ENCODE results near the gene VAT1. TPM values are rescaled to one million over a fixed set of nuclear protein-coding genes. Genes with fewer than 3 reads are reported as not detected.

VAT1 gene
- polyA plus RNA-seq, 1 experiment: 245 TPM

DNA sequence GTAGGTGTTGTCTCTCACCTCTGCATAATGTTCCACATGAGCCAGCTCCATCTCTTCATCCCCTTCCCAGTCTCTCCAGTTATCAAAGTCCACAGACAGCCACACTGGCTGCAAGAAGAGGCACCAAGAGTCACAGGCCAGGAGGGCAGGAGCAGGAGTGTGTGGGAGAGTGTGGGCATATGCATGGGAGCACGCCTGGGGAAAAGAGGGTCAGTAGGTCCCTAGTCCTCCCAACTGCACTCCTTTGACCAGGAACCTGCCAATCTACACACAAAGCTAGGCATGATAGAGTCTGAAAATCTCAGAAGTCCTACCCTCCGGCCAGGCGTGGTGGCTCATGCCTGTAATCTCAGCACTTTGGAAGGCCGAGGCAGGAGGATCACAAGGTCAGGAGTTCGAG is 50.6 kb downstream of the VAT1 start:
- no peaks in the 10 kb centered on the region for H3K36me3 ChIP-seq (ENCODE audit: control insufficient read depth, insufficient read depth, low read length)
- TF ChIP-seq, protein P1, sequence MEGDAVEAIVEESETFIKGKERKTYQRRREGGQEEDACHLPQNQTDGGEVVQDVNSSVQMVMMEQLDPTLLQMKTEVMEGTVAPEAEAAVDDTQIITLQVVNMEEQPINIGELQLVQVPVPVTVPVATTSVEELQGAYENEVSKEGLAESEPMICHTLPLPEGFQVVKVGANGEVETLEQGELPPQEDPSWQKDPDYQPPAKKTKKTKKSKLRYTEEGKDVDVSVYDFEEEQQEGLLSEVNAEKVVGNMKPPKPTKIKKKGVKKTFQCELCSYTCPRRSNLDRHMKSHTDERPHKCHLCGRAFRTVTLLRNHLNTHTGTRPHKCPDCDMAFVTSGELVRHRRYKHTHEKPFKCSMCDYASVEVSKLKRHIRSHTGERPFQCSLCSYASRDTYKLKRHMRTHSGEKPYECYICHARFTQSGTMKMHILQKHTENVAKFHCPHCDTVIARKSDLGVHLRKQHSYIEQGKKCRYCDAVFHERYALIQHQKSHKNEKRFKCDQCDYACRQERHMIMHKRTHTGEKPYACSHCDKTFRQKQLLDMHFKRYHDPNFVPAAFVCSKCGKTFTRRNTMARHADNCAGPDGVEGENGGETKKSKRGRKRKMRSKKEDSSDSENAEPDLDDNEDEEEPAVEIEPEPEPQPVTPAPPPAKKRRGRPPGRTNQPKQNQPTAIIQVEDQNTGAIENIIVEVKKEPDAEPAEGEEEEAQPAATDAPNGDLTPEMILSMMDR (IDR thresholded peaks at IDR 0.05; ENCODE audit: insufficient read depth, low read depth, low read length): no peak
- no peak for DNase-seq (ENCODE audit: low read depth)
- H3K27me3 ChIP-seq (ENCODE audit: control insufficient read depth, insufficient read depth, low read length): no peaks in the 10 kb centered on the region
- POLR2A ChIA-PET: no interaction called here
- CTCF ChIA-PET: no interaction called here
- no peak overlapping the region for H3K4me3 ChIP-seq (ENCODE audit: low read depth, low read length)

DNA sequence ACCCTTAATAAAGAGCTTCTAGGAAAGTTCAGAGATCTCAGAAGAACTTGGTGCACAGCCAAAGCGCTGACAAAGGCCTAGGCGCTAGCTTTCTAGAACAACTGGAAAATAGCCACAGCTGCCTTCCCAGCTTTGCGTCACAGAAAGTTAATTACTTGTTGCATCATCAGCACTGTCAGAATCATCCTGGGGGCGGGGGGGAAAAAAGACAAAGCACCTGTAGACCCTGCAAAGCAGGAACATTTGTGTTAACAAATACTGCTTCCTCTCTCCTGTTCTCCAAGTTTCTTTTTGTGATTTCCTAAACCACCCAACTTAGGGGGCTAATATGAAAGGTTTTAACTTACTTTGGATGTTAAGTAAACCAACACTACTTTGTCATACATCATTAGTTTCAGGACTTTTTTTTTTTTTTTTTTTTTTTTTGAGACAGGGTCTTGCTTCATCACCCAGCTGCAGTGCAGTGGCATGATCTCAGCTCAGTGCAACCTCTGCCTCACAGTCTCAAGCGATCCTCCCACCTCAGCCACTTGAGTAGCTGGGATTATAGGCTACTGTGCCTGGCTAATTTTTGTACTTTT is 53.1 kb downstream of the VAT1 start:
- Histone ChIP-seq H3K27me3 (ENCODE audit: control insufficient read depth, insufficient read depth, low read length) (no peaks in the 10 kb centered on the region), H3K36me3 (ENCODE audit: control insufficient read depth, insufficient read depth, low read length) (no peaks in the 10 kb centered on the region), H3K4me3 (ENCODE audit: low read depth, low read length) (no peak overlapping the region)
- no peak for DNase-seq (ENCODE audit: low read depth)
- POLR2A ChIA-PET: interaction anchor here (0.7 kb wide), 1 partner anchor 69 kb away, joined by 7 read pairs; no protein-coding TSS in a partner anchor
- TF ChIP-seq, protein P1 (IDR thresholded peaks at IDR 0.05; ENCODE audit: insufficient read depth, low read depth, low read length): no peak
- CTCF ChIA-PET: no interaction called here

DNA sequence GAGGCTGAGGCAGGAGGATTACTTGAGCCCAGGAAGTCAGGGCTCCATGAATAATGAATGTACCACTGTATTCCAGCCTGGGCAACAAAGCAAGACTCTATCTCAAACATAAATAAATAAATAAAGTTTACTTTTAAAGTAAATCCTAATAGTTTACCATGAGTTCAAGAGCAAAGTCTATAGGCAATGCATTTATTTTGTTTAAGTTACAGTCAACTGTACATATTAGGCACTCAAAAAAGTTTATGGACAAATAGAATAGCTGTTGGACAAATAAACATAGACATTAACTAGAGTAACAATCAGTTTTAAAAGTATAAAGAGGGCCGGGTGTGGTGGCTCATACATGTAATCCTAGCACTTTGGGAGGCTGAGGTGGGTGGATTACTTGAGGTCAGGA is 54.3 kb downstream of the VAT1 start:
- ChIA-PET POLR2A (no interaction called here), CTCF (interaction anchor here (0.6 kb wide), 1 partner anchor 30 kb away, joined by 3 read pairs; the partner anchor contains the start of gene RPL27)
- no peaks in the 10 kb centered on the region for H3K27me3 ChIP-seq (ENCODE audit: control insufficient read depth, insufficient read depth, low read length)
- no peaks in the 10 kb centered on the region for H3K36me3 ChIP-seq (ENCODE audit: control insufficient read depth, insufficient read depth, low read length)
- H3K4me3 ChIP-seq (ENCODE audit: low read depth, low read length): no peak overlapping the region
- TF ChIP-seq, protein P1 (IDR thresholded peaks at IDR 0.05; ENCODE audit: insufficient read depth, low read depth, low read length): no peak
- no peak for DNase-seq (ENCODE audit: low read depth)

Other genes starting within 250 kb of the VAT1 start
- 143 and 181 TPM in 2 replicates for gene VPS25, start 248.9 kb downstream of the VAT1 start, polyA plus RNA-seq (2011; rRNA removed)
- gene WNK4, start 241.8 kb downstream of the VAT1 start, polyA plus RNA-seq (2011; rRNA removed): 2.1 and 2.9 TPM in 2 replicates
- gene COA3, start 223.7 kb downstream of the VAT1 start, polyA plus RNA-seq (2011; rRNA removed): 82.8 and 91.9 TPM in 2 replicates
- gene CNTD1, start 223.5 kb downstream of the VAT1 start, polyA plus RNA-seq (2011; rRNA removed): 0.29 and 0.45 TPM in 2 replicates
- 118 and 126 TPM in 2 replicates for gene BECN1, start 198.1 kb downstream of the VAT1 start, polyA plus RNA-seq (2011; rRNA removed)
- gene PSME3, start 189.0 kb downstream of the VAT1 start, polyA plus RNA-seq (2011; rRNA removed): 65.7 and 101 TPM in 2 replicates
- gene AOC2, start 177.8 kb downstream of the VAT1 start, polyA plus RNA-seq (2011; rRNA removed): 0.37 and 0.43 TPM in 2 replicates
- 0.10 and 0.22 TPM in 2 replicates for gene AOC3, start 171.2 kb downstream of the VAT1 start, polyA plus RNA-seq (2011; rRNA removed)
- gene G6PC1, start 121.6 kb downstream of the VAT1 start, polyA plus RNA-seq (2011; rRNA removed): not detected in 2 replicates
- gene AARSD1, start 57.9 kb downstream of the VAT1 start, polyA plus RNA-seq (2011; rRNA removed): 45.2 and 51.6 TPM in 2 replicates
- gene PTGES3L, start 42.3 kb downstream of the VAT1 start, polyA plus RNA-seq (2011; rRNA removed): 3.3 and 3.4 TPM in 2 replicates
- gene RUNDC1, start 41.8 kb downstream of the VAT1 start, polyA plus RNA-seq (2011; rRNA removed): 9.8 and 12.9 TPM in 2 replicates
- gene RPL27, start 24.0 kb downstream of the VAT1 start, polyA plus RNA-seq (2011; rRNA removed): 3,309 and 5,343 TPM in 2 replicates
- 27.7 and 42.5 TPM in 2 replicates for gene IFI35, start 15.6 kb downstream of the VAT1 start, polyA plus RNA-seq (2011; rRNA removed)
- gene RND2, start 2.8 kb upstream of the VAT1 start, polyA plus RNA-seq (2011; rRNA removed): 0.89 and 1.3 TPM in 2 replicates
- 9.4 and 12.6 TPM in 2 replicates for gene BRCA1, start 103.0 kb upstream of the VAT1 start, polyA plus RNA-seq (2011; rRNA removed)
- 130 and 142 TPM in 2 replicates for gene NBR1, start 148.8 kb upstream of the VAT1 start, polyA plus RNA-seq (2011; rRNA removed)
- 7.0 and 9.3 TPM in 2 replicates for gene TMEM106A, start 189.5 kb upstream of the VAT1 start, polyA plus RNA-seq (2011; rRNA removed)
- not detected in 2 replicates for gene CCDC200, start 206.2 kb upstream of the VAT1 start, polyA plus RNA-seq (2011; rRNA removed)
- gene RNU2-1, start 211.6 kb upstream of the VAT1 start, polyA plus RNA-seq (2011; rRNA removed): not detected in 2 replicates